Vagina (tissue), 2 donors: ENCODE results near the gene FHIT. TPM values are rescaled to one million over a fixed set of nuclear protein-coding genes. Genes with fewer than 3 reads are reported as not detected.

Source experiments
- DNase-seq, 2 donors: peaks; one replicate each; pipeline ENCODE4 v3.0.0-alpha.2; 2017; ENCODE audit errors: extremely low spot score in 2 of 2
- H3K27ac ChIP-seq: fragments of 200-600 bp; sonication (generic); one replicate; pipeline ENCODE4 v1.5.1; 2019
- H3K27me3 ChIP-seq: fragments of 200-600 bp; sonication (generic); one replicate; pipeline ENCODE4 v1.5.1; 2019
- H3K36me3 ChIP-seq, 2 donors: fragments of 200-600 bp; sonication (generic); one replicate each; pipeline ENCODE4 v1.5.1; 2017 to 2019
- H3K4me1 ChIP-seq: fragments of 200-600 bp; sonication (generic); one replicate; pipeline ENCODE4 v1.5.1; 2019
- H3K4me3 ChIP-seq, 2 donors: fragments of 200-600 bp; sonication (generic); 1 replicate in 1 of 2; 2 replicates in 1 of 2; pipeline ENCODE4 v1.5.1; 2016 to 2019
- H3K9me3 ChIP-seq: fragments of 200-600 bp; sonication (generic); one replicate; pipeline ENCODE4 v1.5.1; 2019
- POLR2A ChIP-seq, 2 donors: fragments of 450-650 bp; IDR thresholded peaks; one replicate each; pipeline ENCODE4 v1.6.1; 2017; ENCODE audit warnings: antibody characterized with exemption in 2 of 2, mild to moderate bottlenecking in 2 of 2, moderate library complexity in 2 of 2
- POLR2AphosphoS5 ChIP-seq, 2 donors: sonication (generic); formaldehyde crosslinking; IDR thresholded peaks; one replicate each; pipeline ENCODE4 v1.9.0; 2017; ENCODE audit warnings: antibody characterized with exemption in 2 of 2, mild to moderate bottlenecking in 2 of 2, low read depth in 1 of 2; ENCODE audit not compliant: insufficient read depth in 1 of 2
- intact Hi-C: fragments of 100-400 bp; cut with DNase I; formaldehyde crosslinking; loops from one replicate; pipeline ENCODE4 v1.15.1; 2023
- total RNA-seq: library from RNA; depleted of rRNA; stranded (reverse); fragments of >200 nt; gene quantifications from one replicate; pipeline ENCODE4 v1.2.3, GENCODE V29; 2016
- TF ChIP-seq, protein P1 (sequence below), 3 experiments: fragments of 450-650 bp in 2 of 3; fragments of 200-600 bp in 1 of 3; sonication (generic) in 1 of 3; IDR thresholded peaks; one replicate each; pipeline ENCODE4 v1.5.1; 2017 to 2019; ENCODE audit warnings: antibody characterized with exemption in 3 of 3, mild to moderate bottlenecking in 2 of 3, moderate library complexity in 2 of 3

Gene FHIT
- total RNA-seq, 1 donor from 2014 or later, result 7.9 TPM

GRCh38 chr3:59817511-59817910 lies 1433.7 kb downstream of the FHIT start:
- H3K27me3 ChIP-seq, result no peaks in the 10 kb centered on the region
- no peaks in the 10 kb centered on the region for H3K9me3 ChIP-seq
- H3K27ac ChIP-seq, result no peak overlapping the region
- intact Hi-C loops, result no loop called here
- no peak for TF ChIP-seq POLR2AphosphoS5 (IDR thresholded peaks at IDR 0.05; ENCODE audit: insufficient read depth in 1 of 2, low read depth in 1 of 2)
- no peak for TF ChIP-seq POLR2A (IDR thresholded peaks at IDR 0.05)
- TF ChIP-seq, protein P1, sequence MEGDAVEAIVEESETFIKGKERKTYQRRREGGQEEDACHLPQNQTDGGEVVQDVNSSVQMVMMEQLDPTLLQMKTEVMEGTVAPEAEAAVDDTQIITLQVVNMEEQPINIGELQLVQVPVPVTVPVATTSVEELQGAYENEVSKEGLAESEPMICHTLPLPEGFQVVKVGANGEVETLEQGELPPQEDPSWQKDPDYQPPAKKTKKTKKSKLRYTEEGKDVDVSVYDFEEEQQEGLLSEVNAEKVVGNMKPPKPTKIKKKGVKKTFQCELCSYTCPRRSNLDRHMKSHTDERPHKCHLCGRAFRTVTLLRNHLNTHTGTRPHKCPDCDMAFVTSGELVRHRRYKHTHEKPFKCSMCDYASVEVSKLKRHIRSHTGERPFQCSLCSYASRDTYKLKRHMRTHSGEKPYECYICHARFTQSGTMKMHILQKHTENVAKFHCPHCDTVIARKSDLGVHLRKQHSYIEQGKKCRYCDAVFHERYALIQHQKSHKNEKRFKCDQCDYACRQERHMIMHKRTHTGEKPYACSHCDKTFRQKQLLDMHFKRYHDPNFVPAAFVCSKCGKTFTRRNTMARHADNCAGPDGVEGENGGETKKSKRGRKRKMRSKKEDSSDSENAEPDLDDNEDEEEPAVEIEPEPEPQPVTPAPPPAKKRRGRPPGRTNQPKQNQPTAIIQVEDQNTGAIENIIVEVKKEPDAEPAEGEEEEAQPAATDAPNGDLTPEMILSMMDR (IDR thresholded peaks at IDR 0.05), result no peak
- DNase-seq, result no peak
- no peaks in the 10 kb centered on the region for H3K36me3 ChIP-seq
- H3K4me3 ChIP-seq, result no peak overlapping the region
- H3K4me1 ChIP-seq, result peaks cover 12% of the 10 kb centered on the region

DNA sequence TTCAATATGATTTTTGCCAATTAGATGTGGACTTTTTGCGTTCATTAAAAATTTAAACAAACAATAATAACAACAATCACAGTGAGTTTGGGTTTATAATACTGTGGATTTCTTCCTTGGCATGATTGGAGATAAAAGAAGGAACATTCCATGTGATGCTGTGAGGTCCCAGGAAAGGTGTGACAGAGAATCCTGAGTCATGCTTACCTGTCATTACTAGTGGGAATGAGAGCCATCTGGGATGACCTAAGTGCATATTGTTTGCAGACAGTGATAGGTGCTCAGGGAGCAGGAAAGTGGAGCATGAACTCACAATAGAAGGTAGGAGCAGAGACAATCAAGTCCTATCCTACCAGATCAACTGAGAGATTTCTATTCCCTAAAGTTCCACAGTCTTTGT lies 1434.9 kb downstream of the FHIT start:
- H3K4me1 ChIP-seq, result peaks cover 12% of the 10 kb centered on the region
- no peaks in the 10 kb centered on the region for H3K36me3 ChIP-seq
- H3K27ac ChIP-seq, result no peak overlapping the region
- intact Hi-C loops, result no loop called here
- no peak for TF ChIP-seq POLR2AphosphoS5 (IDR thresholded peaks at IDR 0.05; ENCODE audit: insufficient read depth in 1 of 2, low read depth in 1 of 2)
- TF ChIP-seq, protein P1 (IDR thresholded peaks at IDR 0.05), result no peak
- no peak for TF ChIP-seq POLR2A (IDR thresholded peaks at IDR 0.05)
- H3K4me3 ChIP-seq, result no peak overlapping the region
- no peaks in the 10 kb centered on the region for H3K27me3 ChIP-seq
- DNase-seq, result no peak
- H3K9me3 ChIP-seq, result no peaks in the 10 kb centered on the region

DNA sequence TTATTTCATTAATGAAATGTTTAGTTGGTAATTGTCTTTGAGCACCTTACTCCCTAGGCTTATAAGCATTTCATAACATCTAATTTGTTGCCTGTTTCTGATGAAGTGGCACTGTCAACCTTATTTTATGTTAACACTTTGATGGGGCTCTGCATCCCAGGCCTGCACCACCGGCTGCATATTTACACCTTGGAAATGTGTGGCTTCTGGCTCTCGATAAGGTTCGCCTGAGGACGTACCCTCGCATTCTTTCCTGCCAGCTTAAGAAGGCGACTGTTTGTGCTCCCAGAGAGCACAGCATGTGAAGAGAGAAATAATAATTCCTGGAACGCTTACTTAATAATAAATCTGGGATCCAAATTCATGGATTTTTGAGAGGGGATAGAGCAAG lies 1438.1 kb downstream of the FHIT start:
- TF ChIP-seq POLR2AphosphoS5 (IDR thresholded peaks at IDR 0.05; ENCODE audit: insufficient read depth in 1 of 2, low read depth in 1 of 2) (no peak), POLR2A (IDR thresholded peaks at IDR 0.05) (no peak)
- TF ChIP-seq, protein P1 (IDR thresholded peaks at IDR 0.05), result no peak
- H3K27ac ChIP-seq, result no peak overlapping the region
- H3K4me3 ChIP-seq, result no peak overlapping the region
- intact Hi-C loops, result no loop called here
- H3K36me3 ChIP-seq, result no peaks in the 10 kb centered on the region
- peaks cover 3% of the 10 kb centered on the region for H3K4me1 ChIP-seq
- no peak for DNase-seq
- H3K27me3 ChIP-seq, result no peaks in the 10 kb centered on the region
- no peaks in the 10 kb centered on the region for H3K9me3 ChIP-seq

GRCh38 chr3:59812237-59813147 lies 1438.8 kb downstream of the FHIT start:
- TF ChIP-seq POLR2A (IDR thresholded peaks at IDR 0.05), result no peak
- no peak for TF ChIP-seq POLR2AphosphoS5 (IDR thresholded peaks at IDR 0.05; ENCODE audit: insufficient read depth in 1 of 2, low read depth in 1 of 2)
- TF ChIP-seq, protein P1 (IDR thresholded peaks at IDR 0.05), result no peak
- Histone ChIP-seq H3K27ac (no peak overlapping the region), H3K4me3 (no peak overlapping the region), H3K4me1 (no peaks in the 10 kb centered on the region), H3K9me3 (no peaks in the 10 kb centered on the region), H3K27me3 (no peaks in the 10 kb centered on the region), H3K36me3 (no peaks in the 10 kb centered on the region)
- intact Hi-C loops, result no loop called here
- no peak for DNase-seq

DNA sequence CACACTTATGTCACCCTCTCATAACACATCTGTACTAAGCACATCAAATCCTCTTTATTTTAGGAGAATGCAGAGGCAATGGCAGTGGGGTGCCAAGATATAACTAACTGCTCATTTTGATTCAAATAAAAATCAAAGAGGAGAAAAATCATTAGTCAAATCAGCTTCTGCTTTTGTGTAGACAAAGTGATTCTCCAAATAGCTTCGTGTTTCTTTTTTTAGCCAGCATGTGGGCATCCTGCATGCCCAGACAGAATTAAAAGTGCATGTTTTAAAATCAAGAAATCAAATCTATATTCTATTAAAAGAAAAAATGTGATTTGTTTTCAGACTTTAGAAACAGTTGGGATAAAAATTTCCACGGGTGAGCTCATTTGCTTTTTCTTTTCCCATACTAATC lies 1440.1 kb downstream of the FHIT start:
- no peak overlapping the region for H3K4me3 ChIP-seq
- H3K36me3 ChIP-seq, result no peaks in the 10 kb centered on the region
- no peak for DNase-seq
- no peak overlapping the region for H3K27ac ChIP-seq
- H3K4me1 ChIP-seq, result no peaks in the 10 kb centered on the region
- TF ChIP-seq POLR2A (IDR thresholded peaks at IDR 0.05), result no peak
- TF ChIP-seq, protein P1 (IDR thresholded peaks at IDR 0.05), result no peak
- no peaks in the 10 kb centered on the region for H3K9me3 ChIP-seq
- intact Hi-C loops, result no loop called here
- no peaks in the 10 kb centered on the region for H3K27me3 ChIP-seq
